Measurements from ENCODE around the gene ZNF791.
"Not testable (repeated sequence)": the region's sequence is repeated elsewhere in the genome, so short reads cannot be mapped to it uniquely, and the experiment has no call there.

DNA sequence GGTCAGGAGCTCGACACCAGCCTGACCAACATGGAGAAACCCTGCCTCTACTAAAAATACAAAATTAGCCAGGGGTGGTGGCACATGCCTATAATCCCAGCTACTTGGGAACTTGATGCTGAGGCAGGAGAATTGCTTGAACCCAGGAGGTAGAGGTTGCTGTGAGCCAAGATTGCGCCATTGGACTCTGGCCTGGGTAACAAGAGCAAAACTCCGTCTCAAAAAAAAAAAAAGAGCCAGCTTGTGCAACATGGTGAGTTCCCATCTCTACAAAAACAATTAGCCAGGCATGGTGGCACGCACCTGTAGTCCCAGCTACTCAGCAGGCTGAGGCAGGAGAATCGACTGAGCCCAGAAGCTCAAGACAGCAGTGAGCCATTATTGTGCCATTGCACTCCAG, 67.3 kb downstream of the ZNF791 start:
- TF ChIP-seq, protein P1, sequence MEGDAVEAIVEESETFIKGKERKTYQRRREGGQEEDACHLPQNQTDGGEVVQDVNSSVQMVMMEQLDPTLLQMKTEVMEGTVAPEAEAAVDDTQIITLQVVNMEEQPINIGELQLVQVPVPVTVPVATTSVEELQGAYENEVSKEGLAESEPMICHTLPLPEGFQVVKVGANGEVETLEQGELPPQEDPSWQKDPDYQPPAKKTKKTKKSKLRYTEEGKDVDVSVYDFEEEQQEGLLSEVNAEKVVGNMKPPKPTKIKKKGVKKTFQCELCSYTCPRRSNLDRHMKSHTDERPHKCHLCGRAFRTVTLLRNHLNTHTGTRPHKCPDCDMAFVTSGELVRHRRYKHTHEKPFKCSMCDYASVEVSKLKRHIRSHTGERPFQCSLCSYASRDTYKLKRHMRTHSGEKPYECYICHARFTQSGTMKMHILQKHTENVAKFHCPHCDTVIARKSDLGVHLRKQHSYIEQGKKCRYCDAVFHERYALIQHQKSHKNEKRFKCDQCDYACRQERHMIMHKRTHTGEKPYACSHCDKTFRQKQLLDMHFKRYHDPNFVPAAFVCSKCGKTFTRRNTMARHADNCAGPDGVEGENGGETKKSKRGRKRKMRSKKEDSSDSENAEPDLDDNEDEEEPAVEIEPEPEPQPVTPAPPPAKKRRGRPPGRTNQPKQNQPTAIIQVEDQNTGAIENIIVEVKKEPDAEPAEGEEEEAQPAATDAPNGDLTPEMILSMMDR (conservative IDR thresholded peaks at IDR 0.05 in 1 of 2, IDR thresholded peaks at IDR 0.05 in 1 of 2; ENCODE audit: low read depth in 1 of 2, low read length in 2 of 2): not testable (repeated sequence)
- not testable (repeated sequence) for TF ChIP-seq EZH2 (IDR thresholded peaks at IDR 0.05; ENCODE audit: low read length, missing control alignments)
